ENCODE results near the gene RAE1. TPM values are rescaled to one million over a fixed set of nuclear protein-coding genes. Genes with fewer than 3 reads are reported as not detected.

RAE1 gene
- total and polyA plus RNA-seq, 2 of the 8 experiments (the other 6 are each of a cell fraction or from before 2014, with no cell fraction given), result 35.9 to 44.9 TPM

DNA sequence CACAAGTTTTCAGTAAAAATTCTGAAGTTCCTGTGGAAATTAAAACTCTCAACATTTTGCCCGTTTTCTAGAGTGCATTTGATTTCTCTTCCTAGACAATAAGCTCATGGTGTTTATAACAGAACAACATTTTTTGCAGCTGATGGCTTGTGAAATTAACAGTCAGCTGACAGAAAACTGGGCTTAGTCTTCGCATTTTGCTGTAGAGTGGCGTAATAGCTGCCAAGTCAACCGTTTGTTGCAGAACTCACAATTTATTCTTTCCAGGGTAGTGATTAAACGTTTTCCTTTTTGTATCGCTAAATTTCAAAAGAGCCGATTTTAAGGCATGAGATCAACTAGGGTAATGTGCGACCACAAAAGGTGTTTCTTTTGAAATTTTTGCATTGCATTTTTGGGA is 20.1 kb upstream of the RAE1 start:
- no peaks in the 10 kb centered on the region for H3K9me3 ChIP-seq (ENCODE audit: insufficient read depth in 2 of 2, low read depth in 1 of 2, low read length in 1 of 2)
- WGBS, 2 experiments (ENCODE audit: extremely low coverage in 1 of 2, insufficient coverage in 1 of 2, insufficient read length in 1 of 2, insufficient replicate concordance in 2 of 2, low coverage in 1 of 2, low lambda C conversion rate in 2 of 2, missing lambda C conversion rate in 1 of 2), result 81% methylated on average over 8 of the region's 8 CpGs; no CpG with 5 or more reads in 1 of the 2 experiments
- POLR2A ChIA-PET (ENCODE audit: partially characterized antibody), result no interaction called here
- H2BK120ac ChIP-seq (replicated peaks; ENCODE audit: low read depth, low read length), result no peak overlapping the region
- no peak for DNase-seq (ENCODE audit: low read depth in 1 of 2, low spot score in 2 of 2)
- CTCF ChIA-PET (ENCODE audit: partially characterized antibody), result interaction anchor here (0.7 to 12.8 kb wide), 23 partner anchors 10 to 245 kb away, joined by 3 to 150 read pairs (median 8); no protein-coding TSS in a partner anchor
- H3K23ac ChIP-seq (ENCODE audit: insufficient read length), result no peak overlapping the region
- no peak overlapping the region for H3K14ac ChIP-seq (ENCODE audit: insufficient read length)
- no peaks in the 10 kb centered on the region for H3K79me2 ChIP-seq (ENCODE audit: control insufficient read depth in 1 of 2, insufficient read depth in 2 of 2, low read length in 2 of 2)
- no peak overlapping the region for H3K4me2 ChIP-seq (ENCODE audit: insufficient read depth in 1 of 2, low read depth in 2 of 2, low read length in 2 of 2)
- FAIRE-seq, result no peak
- H3K23me2 ChIP-seq (ENCODE audit: low read depth, low read length), result no peaks in the 10 kb centered on the region
- no peak overlapping the region for H3K9ac ChIP-seq (replicated peaks in 1 of 4; ENCODE audit: extremely low read depth in 1 of 4, low read depth in 3 of 4, low read length in 3 of 4)
- H2BK15ac ChIP-seq (ENCODE audit: low read length), result no peak overlapping the region
- no peaks in the 10 kb centered on the region for H3K79me1 ChIP-seq (ENCODE audit: low read depth, low read length)
- H3K27me3 ChIP-seq (replicated peaks in 1 of 4; ENCODE audit: control insufficient read depth in 3 of 4, extremely low read depth in 1 of 4, insufficient read depth in 3 of 4, low read length in 3 of 4), result peaks cover 0 to 3% (median 0%) of the 10 kb centered on the region in 4 experiments; a peak in 2 of 7 replicates
- no peak overlapping the region for H2BK20ac ChIP-seq (ENCODE audit: low read length)
- no peak overlapping the region for H4K91ac ChIP-seq (replicated peaks; ENCODE audit: insufficient read length, low read length)
- H2AFZ ChIP-seq (ENCODE audit: low read length), result no peak overlapping the region
- H2BK12ac ChIP-seq (ENCODE audit: low read depth, low read length), result no peak overlapping the region
- H4K20me1 ChIP-seq (replicated peaks in 1 of 2; ENCODE audit: control insufficient read depth in 1 of 2, insufficient read depth in 2 of 2, low read length in 2 of 2), result no peaks in the 10 kb centered on the region
- peaks cover 0 to 7% (median 2%) of the 10 kb centered on the region in 4 experiments; a peak in 1 of 7 replicates for H3K4me1 ChIP-seq (replicated peaks in 1 of 4; ENCODE audit: control insufficient read depth in 3 of 4, insufficient read depth in 4 of 4, low read length in 3 of 4)
- no peak overlapping the region for H3K27ac ChIP-seq (ENCODE audit: low read depth, low read length)
- H3K56ac ChIP-seq (replicated peaks; ENCODE audit: insufficient read length, low read depth, low read length), result no peak overlapping the region
- no peak overlapping the region for H3K4ac ChIP-seq (replicated peaks; ENCODE audit: insufficient read length, low read depth, low read length)
- H4K5ac ChIP-seq (ENCODE audit: insufficient read length, low read depth, low read length), result no peak overlapping the region
- no peak overlapping the region for H3K4me3 ChIP-seq (ENCODE audit: extremely low read depth in 1 of 4, insufficient read depth in 2 of 4, low read depth in 3 of 4, low read length in 4 of 4)
- no peaks in the 10 kb centered on the region for H3K36me3 ChIP-seq (ENCODE audit: control insufficient read depth in 2 of 4, insufficient read depth in 4 of 4, low read length in 3 of 4)
- H2AK5ac ChIP-seq (ENCODE audit: low read depth, low read length), result no peak overlapping the region
- H4K8ac ChIP-seq (ENCODE audit: extremely low read depth, insufficient read depth, low read length), result no peak overlapping the region
- H2BK5ac ChIP-seq (ENCODE audit: low read depth, low read length), result no peak overlapping the region
- H3K18ac ChIP-seq (ENCODE audit: extremely low read depth, low read length), result no peak overlapping the region
- TF ChIP-seq, protein P1, sequence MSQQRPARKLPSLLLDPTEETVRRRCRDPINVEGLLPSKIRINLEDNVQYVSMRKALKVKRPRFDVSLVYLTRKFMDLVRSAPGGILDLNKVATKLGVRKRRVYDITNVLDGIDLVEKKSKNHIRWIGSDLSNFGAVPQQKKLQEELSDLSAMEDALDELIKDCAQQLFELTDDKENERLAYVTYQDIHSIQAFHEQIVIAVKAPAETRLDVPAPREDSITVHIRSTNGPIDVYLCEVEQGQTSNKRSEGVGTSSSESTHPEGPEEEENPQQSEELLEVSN (IDR thresholded peaks at IDR 0.05), result no peak
- TF ChIP-seq GABPA (IDR thresholded peaks at IDR 0.05; ENCODE audit: borderline replicate concordance, insufficient read depth, low read length) (no peak), EP300 (IDR thresholded peaks at IDR 0.05; ENCODE audit: borderline replicate concordance in 1 of 2, low read depth in 2 of 2, low read length in 2 of 2) (no peak), SP4 (IDR thresholded peaks at IDR 0.05; ENCODE audit: low read length) (no peak), NRF1 (IDR thresholded peaks at IDR 0.05; ENCODE audit: low read depth, low read length) (no peak), CTBP2 (IDR thresholded peaks at IDR 0.05; ENCODE audit: borderline replicate concordance, insufficient read depth, insufficient read length, low read length) (no peak), YY1 (IDR thresholded peaks at IDR 0.05; ENCODE audit: low read depth, low read length) (no peak), POLR2AphosphoS5 (IDR thresholded peaks at IDR 0.05; ENCODE audit: low read depth, low read length) (no peak), TEAD4 (IDR thresholded peaks at IDR 0.05; ENCODE audit: low read depth, low read length) (no peak), CHD2 (IDR thresholded peaks at IDR 0.05; ENCODE audit: low read length) (no peak), RAD21 (IDR thresholded peaks at IDR 0.05 in 1 of 2, conservative IDR thresholded peaks at IDR 0.05 in 1 of 2; ENCODE audit: low read depth in 2 of 2, low read length in 2 of 2) (no peak)
- TF ChIP-seq, protein P2, sequence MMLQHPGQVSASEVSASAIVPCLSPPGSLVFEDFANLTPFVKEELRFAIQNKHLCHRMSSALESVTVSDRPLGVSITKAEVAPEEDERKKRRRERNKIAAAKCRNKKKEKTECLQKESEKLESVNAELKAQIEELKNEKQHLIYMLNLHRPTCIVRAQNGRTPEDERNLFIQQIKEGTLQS (IDR thresholded peaks at IDR 0.05; ENCODE audit: insufficient read depth, low read depth, low read length), result no peak

Data from H1 (cell line).